GM19452 (cell line): ENCODE measurements around the gene STAT5B.

Experiments
- ATAC-seq: cut with Tn5 transposase; IDR thresholded peaks from one replicate; pipeline ENCODE4 v1.9.1; 2021; ENCODE audit not compliant: unreplicated experiment

The STAT5B gene

DNA sequence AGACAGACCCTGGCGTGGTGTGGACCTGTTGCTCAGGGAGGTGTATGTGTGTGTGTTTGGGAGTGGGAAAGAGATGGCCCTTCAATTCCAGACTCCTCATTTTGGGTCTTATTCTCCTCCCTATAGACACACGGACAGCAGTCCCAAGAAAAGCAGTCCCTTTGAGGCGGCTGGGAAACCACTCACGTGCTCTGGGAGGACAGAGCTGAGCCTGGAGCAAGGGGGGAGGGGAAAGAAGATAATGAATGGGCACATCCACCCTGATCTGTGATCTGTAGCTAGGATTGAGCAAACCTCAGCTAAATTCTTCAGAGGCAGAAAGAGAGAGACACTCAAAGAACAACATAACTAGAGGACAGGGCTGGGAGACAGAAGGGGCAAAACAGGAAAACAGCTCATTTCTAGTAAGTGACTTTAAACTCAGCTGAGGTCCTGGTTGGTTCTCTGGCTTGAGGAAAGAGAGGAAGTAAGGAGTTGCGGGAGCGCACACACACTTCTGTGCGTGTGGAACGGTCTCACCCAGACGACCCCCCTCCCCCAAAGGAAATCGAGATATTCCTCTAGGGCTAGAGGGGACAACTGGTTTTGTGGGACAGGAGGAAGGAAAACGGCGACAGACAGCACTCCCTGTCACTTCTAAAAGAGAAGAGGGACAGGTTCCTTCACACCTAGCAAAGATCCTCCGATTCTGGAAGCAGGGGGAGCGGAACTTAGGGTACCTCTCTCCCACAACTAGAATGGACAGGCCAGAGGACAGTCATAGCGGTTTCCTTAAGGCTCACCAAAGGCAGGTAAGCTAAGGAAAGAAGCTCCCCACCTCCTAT, 122.1 kb downstream of the STAT5B start:
- no peak for ATAC-seq
